PC-3 (cell line): ENCODE results near the gene RUNDC1. TPM values are rescaled to one million over a fixed set of nuclear protein-coding genes. Genes with fewer than 3 reads are reported as not detected.

Source experiments
- ATAC-seq: fragments of 200-7000 bp; cut with Tn5 transposase; 2 replicates; pipeline ENCODE4 v1.9.1; 2020; ENCODE audit warnings: mild to moderate bottlenecking, moderate library complexity
- BruUV-seq: library from RNA; stranded (reverse); fragments of 400-500 nt; replicated peaks from 2 replicates; lab custom pipeline; 2021; lab: Mats Ljungman, UMichigan
- CTCF ChIA-PET: fragments of 300-600 bp; sonication (Branson Sonifier 250); formaldehyde crosslinking; loops from one replicate; lab custom pipeline; 2022; ENCODE audit warnings: antibody characterized with exemption; lab: Charles Lee
- POLR2A ChIA-PET: fragments of 300-600 bp; sonication (Branson Sonifier 250); formaldehyde crosslinking; loops from one replicate; lab custom pipeline; 2022; ENCODE audit warnings: antibody characterized with exemption; ENCODE audit not compliant: unreplicated experiment; lab: Charles Lee
- DNase-seq: peaks from one replicate; pipeline ENCODE4 v3.0.0-alpha.2; 2015
- H2AFZ ChIP-seq: fragments of 300-600 bp; sonication (generic); 2 replicates; pipeline ENCODE4 v1.6.0; 2016; ENCODE audit warnings: antibody characterized with exemption, low read length
- H3F3A ChIP-seq: fragments of 300-600 bp; sonication (generic); one replicate; pipeline ENCODE4 v1.6.0; 2017; ENCODE audit warnings: antibody characterized with exemption, low read length, control low read depth, mild to moderate bottlenecking; ENCODE audit not compliant: unreplicated experiment
- H3K27ac ChIP-seq: fragments of 300-600 bp; sonication (generic); 2 replicates; pipeline ENCODE4 v1.5.1; 2016; ENCODE audit warnings: mild to moderate bottlenecking, low read length
- H3K27me3 ChIP-seq: fragments of 300-600 bp; sonication (generic); 2 replicates; pipeline ENCODE4 v1.6.1; 2016; ENCODE audit warnings: low read length, mixed read lengths
- H3K36me3 ChIP-seq: fragments of 300-600 bp; sonication (generic); 2 replicates; pipeline ENCODE4 v1.6.1; 2016; ENCODE audit warnings: low read depth, mixed run types, low read length, mixed read lengths
- H3K4me1 ChIP-seq: fragments of 300-600 bp; sonication (generic); 2 replicates; pipeline ENCODE4 v1.5.1; 2016; ENCODE audit warnings: low read length; ENCODE audit not compliant: insufficient read depth
- H3K4me2 ChIP-seq: fragments of 300-600 bp; sonication (generic); 2 replicates; pipeline ENCODE4 v1.6.0; 2016; ENCODE audit warnings: low read length
- H3K4me3 ChIP-seq: fragments of 300-600 bp; sonication (generic); 2 replicates; pipeline ENCODE4 v1.5.1; 2016; ENCODE audit warnings: mild to moderate bottlenecking, low read length, mixed read lengths
- H3K79me2 ChIP-seq: fragments of 300-600 bp; sonication (generic); 2 replicates; pipeline ENCODE4 v1.6.1; 2017; ENCODE audit warnings: low read length, mixed read lengths
- H3K9ac ChIP-seq: fragments of 300-600 bp; sonication (generic); 2 replicates; pipeline ENCODE4 v1.6.0; 2016; ENCODE audit warnings: mild to moderate bottlenecking, low read length
- H3K9me2 ChIP-seq: fragments of 300-600 bp; sonication (generic); replicated peaks from 2 replicates; pipeline ENCODE4 v1.6.1; 2016; ENCODE audit warnings: mixed run types, low read length, mixed read lengths
- H3K9me3 ChIP-seq: fragments of 300-600 bp; sonication (generic); 2 replicates; pipeline ENCODE4 v1.6.1; 2016; ENCODE audit warnings: low read length, mixed read lengths
- H4K20me1 ChIP-seq: fragments of 300-600 bp; sonication (generic); 2 replicates; pipeline ENCODE4 v1.6.1; 2016; ENCODE audit warnings: low read length, mixed read lengths
- EZH2 ChIP-seq: fragments of 300-600 bp; sonication (generic); IDR thresholded peaks from one replicate; pipeline ENCODE4 v1.6.1; 2017; ENCODE audit warnings: antibody characterized with exemption, mild to moderate bottlenecking, low read length; ENCODE audit not compliant: unreplicated experiment
- EZH2phosphoT487 ChIP-seq: fragments of 300-600 bp; sonication (generic); IDR thresholded peaks from 2 replicates; pipeline ENCODE4 v1.6.1; 2018; ENCODE audit warnings: mild to moderate bottlenecking, antibody characterized with exemption, low read length, borderline replicate concordance
- intact Hi-C: fragments of 100-400 bp; cut with micrococcal nuclease; formaldehyde crosslinking; loops from 2 replicates; pipeline ENCODE4 v1.9.0; 2023
- total RNA-seq: library from RNA; depleted of rRNA; stranded (reverse); fragments of >200 nt; gene quantifications from 2 replicates; pipeline ENCODE4 v1.2.3, GENCODE V29; 2014; rRNA removed
- TF ChIP-seq, protein P1 (sequence below): fragments of 300-600 bp; sonication (generic); conservative IDR thresholded peaks from 2 replicates; pipeline ENCODE4 v1.5.1; 2017; ENCODE audit warnings: antibody characterized with exemption, low read depth, mild to moderate bottlenecking, low read length

RUNDC1 gene
- total RNA-seq, 1 experiment from 2014 or later = 9.5 TPM

DNA sequence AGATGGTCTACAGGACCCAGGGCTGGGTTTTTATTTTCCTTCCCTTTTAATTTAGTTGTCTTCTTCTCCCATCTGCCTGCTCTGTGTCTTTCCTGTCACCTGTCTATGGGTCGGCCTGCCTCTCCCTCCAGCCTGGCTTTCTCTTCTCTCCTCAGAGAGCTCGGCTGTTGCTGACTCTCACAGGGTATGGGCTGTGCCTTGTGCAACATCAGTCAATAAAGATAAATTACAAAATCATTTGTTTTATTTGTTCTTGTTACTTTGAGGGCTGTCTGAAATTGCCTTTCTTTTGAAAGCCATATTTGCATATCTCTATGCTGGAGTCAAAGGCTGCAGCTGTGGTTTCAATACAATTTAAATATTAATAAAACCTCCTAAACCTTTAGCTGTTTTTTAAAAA, 60.3 kb downstream of the RUNDC1 start:
- DNase-seq (no peak), ATAC-seq (no peak)
- intact Hi-C loops = no loop called here
- Histone ChIP-seq H2AFZ (no peak overlapping the region), H3K4me3 (no peak overlapping the region), H3K9ac (no peak overlapping the region), H3K9me2 (no peaks in the 10 kb centered on the region), H3K27me3 (no peaks in the 10 kb centered on the region), H3K9me3 (no peaks in the 10 kb centered on the region), H3K4me1 (no peaks in the 10 kb centered on the region), H4K20me1 (no peaks in the 10 kb centered on the region), H3K36me3 (no peaks in the 10 kb centered on the region; the same call in 1 of the 2 replicates), H3K79me2 (no peaks in the 10 kb centered on the region), H3K4me2 (no peak overlapping the region), H3F3A (no peaks in the 10 kb centered on the region), H3K27ac (no peak overlapping the region)
- TF ChIP-seq, protein P1, sequence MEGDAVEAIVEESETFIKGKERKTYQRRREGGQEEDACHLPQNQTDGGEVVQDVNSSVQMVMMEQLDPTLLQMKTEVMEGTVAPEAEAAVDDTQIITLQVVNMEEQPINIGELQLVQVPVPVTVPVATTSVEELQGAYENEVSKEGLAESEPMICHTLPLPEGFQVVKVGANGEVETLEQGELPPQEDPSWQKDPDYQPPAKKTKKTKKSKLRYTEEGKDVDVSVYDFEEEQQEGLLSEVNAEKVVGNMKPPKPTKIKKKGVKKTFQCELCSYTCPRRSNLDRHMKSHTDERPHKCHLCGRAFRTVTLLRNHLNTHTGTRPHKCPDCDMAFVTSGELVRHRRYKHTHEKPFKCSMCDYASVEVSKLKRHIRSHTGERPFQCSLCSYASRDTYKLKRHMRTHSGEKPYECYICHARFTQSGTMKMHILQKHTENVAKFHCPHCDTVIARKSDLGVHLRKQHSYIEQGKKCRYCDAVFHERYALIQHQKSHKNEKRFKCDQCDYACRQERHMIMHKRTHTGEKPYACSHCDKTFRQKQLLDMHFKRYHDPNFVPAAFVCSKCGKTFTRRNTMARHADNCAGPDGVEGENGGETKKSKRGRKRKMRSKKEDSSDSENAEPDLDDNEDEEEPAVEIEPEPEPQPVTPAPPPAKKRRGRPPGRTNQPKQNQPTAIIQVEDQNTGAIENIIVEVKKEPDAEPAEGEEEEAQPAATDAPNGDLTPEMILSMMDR = no peak
- TF ChIP-seq EZH2phosphoT487 (no peak), EZH2 (no peak)
- ChIA-PET CTCF (no interaction called here), POLR2A (no interaction called here)
- no TSS peak for BruUV-seq

DNA sequence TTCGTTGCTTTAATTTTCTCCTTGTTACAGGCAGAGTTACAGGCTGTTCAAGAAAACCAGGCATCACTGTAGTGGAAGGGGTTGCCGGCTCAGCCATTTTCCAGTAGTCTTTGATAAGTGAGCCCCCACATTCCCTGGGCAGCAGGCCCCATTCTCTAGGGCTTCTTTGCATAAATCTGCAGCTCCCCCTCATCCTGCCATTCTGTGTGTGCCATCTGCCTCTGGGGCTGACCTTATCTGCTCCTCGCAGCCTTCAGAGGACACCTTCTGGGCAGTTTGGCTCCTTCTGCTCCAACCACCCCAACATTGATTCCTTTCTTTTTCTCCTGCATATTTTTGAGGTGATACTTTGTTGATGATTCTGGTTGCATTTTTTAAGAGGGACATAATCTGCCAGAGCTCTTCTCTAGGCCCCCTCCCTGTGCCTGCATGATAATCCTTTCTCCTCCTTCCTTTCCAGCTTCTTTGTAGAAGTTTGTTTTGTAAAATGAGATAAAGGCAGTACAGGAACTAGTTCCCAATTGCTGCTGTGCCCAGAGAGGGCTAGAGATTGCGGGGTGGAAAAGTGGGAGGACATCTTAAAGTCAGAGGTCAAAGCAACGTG, 61.8 kb downstream of the RUNDC1 start:
- H3K4me2 ChIP-seq = no peak overlapping the region
- no peak overlapping the region for H2AFZ ChIP-seq
- H3K36me3 ChIP-seq = no peaks in the 10 kb centered on the region; the same call in 1 of the 2 replicates
- intact Hi-C loops = no loop called here
- TF ChIP-seq, protein P1 = no peak
- no peak for TF ChIP-seq EZH2phosphoT487
- H3K4me3 ChIP-seq = no peak overlapping the region
- POLR2A ChIA-PET = no interaction called here
- DNase-seq = no peak
- H4K20me1 ChIP-seq = no peaks in the 10 kb centered on the region
- H3K27ac ChIP-seq = no peak overlapping the region
- no peaks in the 10 kb centered on the region for H3K27me3 ChIP-seq
- no TSS peak for BruUV-seq
- ATAC-seq = no peak
- H3K79me2 ChIP-seq = no peaks in the 10 kb centered on the region
- H3F3A ChIP-seq = no peaks in the 10 kb centered on the region
- no peaks in the 10 kb centered on the region for H3K9me2 ChIP-seq
- H3K9me3 ChIP-seq = no peaks in the 10 kb centered on the region
- H3K4me1 ChIP-seq = no peaks in the 10 kb centered on the region
- CTCF ChIA-PET = no interaction called here
- H3K9ac ChIP-seq = no peak overlapping the region

Other genes starting within 250 kb of the RUNDC1 start
- gene EZH1, start 235.5 kb upstream of the RUNDC1 start, total RNA-seq = 5.8 and 13.7 TPM in 2 replicates
- not detected in 2 replicates for gene RAMP2, start 219.3 kb upstream of the RUNDC1 start, total RNA-seq
- 56.7 and 62.0 TPM in 2 replicates for gene VPS25, start 207.1 kb upstream of the RUNDC1 start, total RNA-seq
- gene WNK4, start 200.0 kb upstream of the RUNDC1 start, total RNA-seq = 13.0 and 17.4 TPM in 2 replicates
- gene COA3, start 181.9 kb upstream of the RUNDC1 start, total RNA-seq = 44.6 and 49.6 TPM in 2 replicates
- gene CNTD1, start 181.7 kb upstream of the RUNDC1 start, total RNA-seq = not detected in 2 replicates
- 84.0 and 93.7 TPM in 2 replicates for gene BECN1, start 156.3 kb upstream of the RUNDC1 start, total RNA-seq
- 107 and 123 TPM in 2 replicates for gene PSME3, start 147.2 kb upstream of the RUNDC1 start, total RNA-seq
- 0.63 and 1.4 TPM in 2 replicates for gene AOC2, start 136.0 kb upstream of the RUNDC1 start, total RNA-seq
- gene AOC3, start 129.4 kb upstream of the RUNDC1 start, total RNA-seq = 0.26 and 0.35 TPM in 2 replicates
- gene G6PC1, start 79.8 kb upstream of the RUNDC1 start, total RNA-seq = not detected in 2 replicates
- 32.5 and 34.7 TPM in 2 replicates for gene AARSD1, start 16.1 kb upstream of the RUNDC1 start, total RNA-seq
- 0.52 and 0.55 TPM in 2 replicates for gene PTGES3L, start 485 bp upstream of the RUNDC1 start, total RNA-seq
- 667 and 784 TPM in 2 replicates for gene RPL27, start 17.9 kb downstream of the RUNDC1 start, total RNA-seq
- gene IFI35, start 26.2 kb downstream of the RUNDC1 start, total RNA-seq = 8.7 and 12.3 TPM in 2 replicates
- 62.4 and 68.1 TPM in 2 replicates for gene VAT1, start 41.8 kb downstream of the RUNDC1 start, total RNA-seq
- 0.12 and 0.29 TPM in 2 replicates for gene RND2, start 44.7 kb downstream of the RUNDC1 start, total RNA-seq
- 31.8 and 36.3 TPM in 2 replicates for gene BRCA1, start 144.8 kb downstream of the RUNDC1 start, total RNA-seq
- 24.1 and 30.0 TPM in 2 replicates for gene NBR1, start 190.6 kb downstream of the RUNDC1 start, total RNA-seq
- gene TMEM106A, start 231.3 kb downstream of the RUNDC1 start, total RNA-seq = not detected in 2 replicates
- not detected in 2 replicates for gene CCDC200, start 248.1 kb downstream of the RUNDC1 start, total RNA-seq